ENCODE data around the gene MARCHF3. TPM values are rescaled to one million over a fixed set of nuclear protein-coding genes. Genes with fewer than 3 reads are reported as not detected.

The MARCHF3 gene
- total and polyA plus RNA-seq, 7 donors: 4.4 to 31.8 (median 14.6) TPM

DNA sequence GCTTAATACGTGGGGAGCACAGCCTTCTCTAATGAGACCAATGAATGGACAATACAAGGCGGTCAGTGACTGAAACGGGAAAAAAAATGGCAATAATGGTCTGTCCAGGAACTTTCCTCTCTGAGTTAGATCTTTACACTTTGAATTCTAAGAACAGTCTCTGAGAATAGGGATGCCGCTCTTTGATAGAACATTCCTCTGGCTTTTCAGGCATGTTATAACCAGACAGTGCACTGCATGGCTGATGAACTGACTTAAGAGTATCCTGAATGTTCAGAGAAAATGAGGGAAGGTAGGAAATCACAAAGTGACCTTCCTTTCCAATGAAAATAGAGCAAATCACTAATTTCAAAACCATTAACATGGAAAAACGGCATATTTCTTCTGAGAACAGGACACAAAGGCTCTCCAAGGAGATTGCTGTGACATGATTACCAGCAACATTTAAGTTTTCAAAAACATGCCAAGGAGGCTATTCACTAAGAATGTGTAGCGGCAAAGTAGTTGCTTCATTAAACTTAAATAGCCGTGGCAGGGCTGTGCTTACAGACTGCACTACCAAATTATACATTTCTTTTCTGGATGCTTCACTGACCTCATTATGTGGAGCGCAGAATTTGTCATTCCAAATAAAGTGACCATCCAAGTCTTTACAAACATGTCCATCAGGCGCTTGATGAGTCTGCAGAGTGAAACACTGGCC lies 105.9 kb downstream of the MARCHF3 start:
- Histone ChIP-seq H3K27ac (no peak overlapping the region), H3K4me3 (no peak overlapping the region), H3K4me1 (peaks cover 0 to 6% (median 2%) of the 10 kb centered on the region in 4 donors), H3K9me3 (no peaks in the 10 kb centered on the region), H3K36me3 (no peaks in the 10 kb centered on the region), H3K27me3 (no peaks in the 10 kb centered on the region)
- no peak for DNase-seq
- TF ChIP-seq POLR2AphosphoS5 (IDR thresholded peaks at IDR 0.05): no peak
- TF ChIP-seq, protein P1, sequence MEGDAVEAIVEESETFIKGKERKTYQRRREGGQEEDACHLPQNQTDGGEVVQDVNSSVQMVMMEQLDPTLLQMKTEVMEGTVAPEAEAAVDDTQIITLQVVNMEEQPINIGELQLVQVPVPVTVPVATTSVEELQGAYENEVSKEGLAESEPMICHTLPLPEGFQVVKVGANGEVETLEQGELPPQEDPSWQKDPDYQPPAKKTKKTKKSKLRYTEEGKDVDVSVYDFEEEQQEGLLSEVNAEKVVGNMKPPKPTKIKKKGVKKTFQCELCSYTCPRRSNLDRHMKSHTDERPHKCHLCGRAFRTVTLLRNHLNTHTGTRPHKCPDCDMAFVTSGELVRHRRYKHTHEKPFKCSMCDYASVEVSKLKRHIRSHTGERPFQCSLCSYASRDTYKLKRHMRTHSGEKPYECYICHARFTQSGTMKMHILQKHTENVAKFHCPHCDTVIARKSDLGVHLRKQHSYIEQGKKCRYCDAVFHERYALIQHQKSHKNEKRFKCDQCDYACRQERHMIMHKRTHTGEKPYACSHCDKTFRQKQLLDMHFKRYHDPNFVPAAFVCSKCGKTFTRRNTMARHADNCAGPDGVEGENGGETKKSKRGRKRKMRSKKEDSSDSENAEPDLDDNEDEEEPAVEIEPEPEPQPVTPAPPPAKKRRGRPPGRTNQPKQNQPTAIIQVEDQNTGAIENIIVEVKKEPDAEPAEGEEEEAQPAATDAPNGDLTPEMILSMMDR (IDR thresholded peaks at IDR 0.05): no peak
- no peak for TF ChIP-seq POLR2A (IDR thresholded peaks at IDR 0.05)
- TF ChIP-seq EP300 (IDR thresholded peaks at IDR 0.05): no peak
- WGBS, 2 donors: 96 to 97% methylated on average over 9 of the region's 9 CpGs
- intact Hi-C loops (cut with DNase I): no loop called here

DNA sequence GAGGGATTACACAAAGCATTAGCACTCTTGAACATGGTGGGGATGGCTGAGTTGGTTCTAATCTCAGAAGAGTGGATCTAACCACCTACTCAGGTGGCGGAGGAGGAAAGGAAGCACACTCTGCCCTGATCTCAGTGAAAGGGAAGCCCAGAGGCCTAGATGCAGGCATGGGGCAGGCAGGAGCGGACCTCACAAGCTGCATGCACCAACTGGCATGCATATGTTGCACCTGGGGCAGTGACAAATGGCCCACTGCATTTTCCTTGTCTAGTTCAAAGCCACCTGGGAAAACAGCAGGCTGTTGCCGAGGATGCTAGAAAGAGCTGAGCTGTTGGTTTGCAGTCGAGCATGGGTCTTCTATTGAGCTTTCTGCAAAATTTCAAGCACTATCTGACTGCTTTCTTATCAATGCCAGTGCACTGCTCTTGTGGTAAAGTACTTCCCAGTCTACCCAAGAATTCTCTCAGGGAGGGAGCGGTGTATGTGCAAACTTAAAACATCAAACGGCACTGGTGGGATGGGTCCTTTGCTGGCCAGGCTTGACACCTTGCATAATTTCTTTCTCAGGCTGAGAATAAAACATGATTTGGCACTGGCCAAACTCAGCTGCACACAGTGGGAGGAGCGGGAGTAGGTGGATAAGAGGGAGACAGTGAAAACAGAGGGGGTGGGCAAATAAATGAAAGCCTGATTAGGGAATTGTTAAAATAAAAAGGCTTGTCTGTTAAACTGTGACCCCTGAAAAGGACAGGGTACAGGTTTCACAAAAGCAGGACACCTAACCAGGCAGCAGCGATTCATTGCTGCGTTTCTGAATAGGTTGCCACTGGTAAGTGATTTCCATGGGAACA lies 108.9 kb downstream of the MARCHF3 start:
- Histone ChIP-seq H3K4me1 (peaks cover 0 to 6% (median 2%) of the 10 kb centered on the region in 4 donors), H3K4me3 (no peak overlapping the region), H3K36me3 (no peaks in the 10 kb centered on the region), H3K27ac (no peak overlapping the region), H3K27me3 (no peaks in the 10 kb centered on the region), H3K9me3 (no peaks in the 10 kb centered on the region)
- TF ChIP-seq POLR2A (IDR thresholded peaks at IDR 0.05) (no peak), EP300 (IDR thresholded peaks at IDR 0.05) (no peak), POLR2AphosphoS5 (IDR thresholded peaks at IDR 0.05) (no peak)
- TF ChIP-seq, protein P1 (IDR thresholded peaks at IDR 0.05): no peak
- 91 to 93% methylated on average over 9 of the region's 9 CpGs for WGBS, 2 donors
- intact Hi-C loops (cut with DNase I): no loop called here
- no peak for DNase-seq

DNA sequence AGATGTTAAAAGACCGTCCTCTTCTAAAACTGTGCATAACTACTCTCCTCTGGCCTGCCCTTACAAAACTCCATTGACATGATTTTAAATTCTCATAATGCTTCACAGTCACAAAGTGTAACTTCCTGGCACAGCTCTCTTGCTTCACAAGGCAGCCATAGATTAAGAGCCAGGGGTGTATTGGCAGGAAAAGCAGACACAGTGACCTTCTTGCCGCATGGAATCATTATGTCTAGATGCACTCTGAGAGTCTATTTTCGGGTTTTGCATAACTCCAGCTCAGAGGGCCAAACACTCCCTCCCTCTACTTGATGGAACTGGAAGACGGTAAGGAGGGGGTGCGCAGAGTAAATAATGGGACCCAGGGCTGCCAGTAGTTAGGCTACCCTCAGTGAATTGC lies 110.1 kb downstream of the MARCHF3 start:
- Histone ChIP-seq H3K27me3 (no peaks in the 10 kb centered on the region), H3K4me3 (no peak overlapping the region), H3K27ac (peak overlapping the region in 1 of 4 donors; percentile 10), H3K4me1 (peaks cover 0 to 6% (median 2%) of the 10 kb centered on the region in 4 donors), H3K36me3 (no peaks in the 10 kb centered on the region), H3K9me3 (no peaks in the 10 kb centered on the region)
- TF ChIP-seq EP300 (IDR thresholded peaks at IDR 0.05) (no peak), POLR2A (IDR thresholded peaks at IDR 0.05) (no peak), POLR2AphosphoS5 (IDR thresholded peaks at IDR 0.05) (no peak)
- TF ChIP-seq, protein P1 (IDR thresholded peaks at IDR 0.05): no peak
- WGBS, 2 donors: 77 to 90% methylated on average over 5 of the region's 5 CpGs
- no peak for DNase-seq
- intact Hi-C loops (cut with DNase I): no loop called here

DNA sequence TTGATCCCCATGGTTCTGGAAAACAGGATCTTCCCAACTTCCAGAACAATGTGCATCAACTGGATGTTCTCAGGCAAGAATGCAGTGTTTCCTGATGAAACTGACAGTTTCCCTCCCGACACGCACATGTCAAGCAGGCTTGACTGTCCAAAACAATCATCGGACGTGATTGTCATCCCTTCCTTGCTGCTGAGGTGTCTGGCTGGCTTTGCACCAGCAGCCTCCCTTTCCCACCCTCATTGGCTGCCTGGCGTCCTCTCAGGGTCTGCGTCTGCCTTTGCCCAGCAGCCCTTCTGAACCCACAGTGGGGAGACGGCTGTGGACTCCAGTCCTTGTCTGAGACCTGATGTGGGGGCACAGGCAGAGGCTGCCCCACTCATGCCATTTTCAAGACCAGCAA lies 110.8 kb downstream of the MARCHF3 start:
- Histone ChIP-seq H3K9me3 (no peaks in the 10 kb centered on the region), H3K27me3 (no peaks in the 10 kb centered on the region), H3K4me1 (peaks cover 0 to 6% (median 2%) of the 10 kb centered on the region in 4 donors), H3K4me3 (no peak overlapping the region), H3K27ac (no peak overlapping the region), H3K36me3 (no peaks in the 10 kb centered on the region)
- TF ChIP-seq, protein P1 (IDR thresholded peaks at IDR 0.05): no peak
- TF ChIP-seq EP300 (IDR thresholded peaks at IDR 0.05) (no peak), POLR2AphosphoS5 (IDR thresholded peaks at IDR 0.05) (no peak), POLR2A (IDR thresholded peaks at IDR 0.05) (no peak)
- intact Hi-C loops (cut with DNase I): no loop called here
- DNase-seq: no peak
- WGBS, 2 donors: 89 to 96% methylated on average over 7 of the region's 7 CpGs
